CD4-positive, alpha-beta T cell treated with Interleukin-10 for 1 hour (primary cell): ENCODE data around the gene SOWAHB.
A peak's percentile ranks its signal among the peaks of the same experiment; 100 is the strongest.

Source experiments
- DNase-seq: peaks from one replicate; pipeline ENCODE4 v3.0.0-alpha.2; 2020

The SOWAHB gene, protein sequence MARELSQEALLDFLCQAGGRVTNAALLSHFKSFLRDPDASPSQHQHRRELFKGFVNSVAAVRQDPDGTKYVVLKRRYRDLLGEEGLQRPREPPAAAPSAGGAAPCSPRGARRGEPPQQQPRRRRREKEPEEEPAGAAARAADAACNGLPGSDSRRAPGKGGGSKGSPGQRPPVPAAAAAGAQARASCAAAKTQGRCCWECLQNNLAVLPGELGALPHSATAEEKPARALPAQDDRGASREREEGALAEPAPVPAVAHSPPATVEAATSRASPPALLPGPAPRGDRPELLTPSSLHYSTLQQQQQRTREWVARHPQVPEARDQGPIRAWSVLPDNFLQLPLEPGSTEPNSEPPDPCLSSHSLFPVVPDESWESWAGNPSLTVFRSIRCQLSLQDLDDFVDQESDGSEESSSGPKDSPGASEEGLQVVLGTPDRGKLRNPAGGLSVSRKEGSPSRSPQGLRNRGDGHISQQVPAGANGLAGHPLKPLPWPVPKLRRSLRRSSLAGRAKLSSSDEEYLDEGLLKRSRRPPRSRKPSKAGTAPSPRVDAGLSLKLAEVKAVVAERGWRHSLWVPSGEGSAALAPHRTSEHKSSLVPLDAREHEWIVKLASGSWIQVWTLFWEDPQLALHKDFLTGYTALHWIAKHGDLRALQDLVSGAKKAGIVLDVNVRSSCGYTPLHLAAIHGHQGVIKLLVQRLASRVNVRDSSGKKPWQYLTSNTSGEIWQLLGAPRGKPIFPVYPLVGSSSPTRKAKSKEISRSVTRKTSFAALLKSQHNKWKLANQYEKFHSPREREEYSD

DNA sequence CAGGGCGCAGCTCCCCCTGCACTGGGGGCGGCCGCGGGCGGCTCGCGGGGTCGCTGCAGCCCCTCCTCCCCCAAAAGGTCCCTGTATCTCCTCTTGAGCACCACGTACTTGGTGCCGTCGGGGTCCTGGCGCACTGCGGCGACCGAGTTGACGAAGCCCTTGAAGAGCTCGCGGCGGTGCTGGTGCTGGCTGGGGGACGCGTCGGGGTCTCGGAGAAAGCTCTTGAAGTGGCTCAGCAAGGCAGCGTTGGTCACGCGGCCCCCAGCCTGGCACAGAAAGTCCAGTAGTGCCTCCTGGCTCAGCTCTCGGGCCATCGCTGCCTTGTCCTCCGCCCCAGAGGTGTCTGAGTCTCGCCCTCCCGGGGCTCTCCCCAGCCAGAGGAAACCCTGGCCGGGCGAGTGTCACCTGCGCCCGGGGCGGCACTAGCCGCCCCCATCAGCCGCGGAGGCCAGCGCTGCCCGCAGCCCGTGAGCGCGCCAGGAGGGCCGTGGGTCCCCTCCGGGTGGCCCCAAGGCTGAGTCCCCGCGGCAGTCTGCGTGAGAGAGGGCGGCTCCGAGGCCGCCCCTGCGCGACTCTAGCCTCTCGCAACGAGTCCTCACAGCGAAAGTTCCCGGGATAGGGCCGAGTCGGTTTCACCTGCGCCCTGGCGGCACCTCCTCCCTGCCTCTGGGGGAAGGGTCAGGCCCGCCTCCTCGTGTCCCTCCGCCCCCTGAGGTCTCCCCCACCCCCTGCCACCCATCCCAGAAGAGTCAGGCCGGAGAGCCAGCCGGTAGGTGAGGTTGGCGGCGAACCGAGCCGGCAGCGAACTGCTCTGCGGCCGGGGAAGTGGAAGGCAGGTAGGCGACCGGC is at the start of gene SOWAHB:
TSS of gene SOWAHB (minus strand) at position 609 of the 849 bp plus-strand sequence. CDS start at position 314, 295 bp downstream.
- DNase-seq: peak; percentile 41

DNA sequence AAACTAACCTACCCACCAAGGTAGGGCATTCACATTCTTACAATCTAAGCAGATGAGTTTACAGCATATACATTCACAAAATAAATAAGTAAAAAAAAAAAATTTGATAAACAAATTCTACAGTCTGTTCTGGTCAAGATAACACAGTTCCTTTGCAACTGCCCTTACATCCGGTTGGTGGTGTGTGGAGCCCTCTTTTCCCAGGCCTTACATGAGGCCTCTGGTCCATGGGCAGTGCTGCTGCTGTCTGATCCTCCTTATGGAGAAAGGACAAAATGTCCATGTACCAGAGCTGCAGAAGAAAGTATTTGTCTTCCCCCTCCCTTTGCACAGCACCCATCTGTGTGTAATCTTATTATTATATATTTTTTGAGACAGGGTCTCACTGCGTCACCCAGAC is 49.4 kb upstream of the SOWAHB start:
- DNase-seq: no peak

DNA sequence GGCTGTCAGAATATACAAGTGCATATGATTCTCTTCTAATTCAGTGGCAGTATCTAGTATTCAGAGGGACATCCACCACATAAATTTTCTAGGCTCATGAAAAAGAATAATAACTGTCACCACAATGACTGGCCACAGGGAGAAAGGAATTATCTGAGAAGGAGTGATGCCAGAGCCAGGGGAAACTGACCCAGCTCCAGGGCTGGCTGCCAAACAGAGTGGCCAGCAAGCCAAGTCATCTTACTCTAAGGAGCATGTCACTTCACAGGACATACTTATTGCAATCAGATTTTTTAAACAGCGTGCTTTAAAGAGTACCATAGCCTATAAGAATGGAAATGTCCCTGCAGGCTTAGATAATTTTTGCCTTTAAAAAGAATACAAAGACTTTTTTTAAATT is 45.8 kb upstream of the SOWAHB start:
- DNase-seq: no peak

DNA sequence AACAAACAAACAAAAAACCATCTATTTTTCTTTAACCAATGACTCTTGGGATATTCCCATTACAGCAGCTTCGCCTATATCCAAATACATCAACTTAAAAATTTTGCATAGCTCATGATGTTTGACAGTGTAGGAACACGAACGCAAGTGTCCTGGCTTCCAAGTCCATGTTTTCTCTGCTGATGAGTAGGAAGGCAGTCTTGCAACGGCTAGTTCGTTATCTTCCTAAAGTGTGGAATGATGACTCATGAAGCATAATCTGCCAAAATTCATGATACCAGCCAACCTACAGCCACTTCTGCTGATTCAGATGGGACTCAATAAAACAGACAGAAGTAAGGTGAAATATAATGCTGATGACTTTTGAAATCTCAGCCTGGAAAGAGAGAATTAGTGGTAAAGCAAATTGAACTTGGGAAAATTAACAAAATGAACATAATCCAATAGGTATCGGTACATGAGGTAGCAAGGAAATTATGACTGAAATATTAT is 45.2 kb upstream of the SOWAHB start:
- DNase-seq: no peak

DNA sequence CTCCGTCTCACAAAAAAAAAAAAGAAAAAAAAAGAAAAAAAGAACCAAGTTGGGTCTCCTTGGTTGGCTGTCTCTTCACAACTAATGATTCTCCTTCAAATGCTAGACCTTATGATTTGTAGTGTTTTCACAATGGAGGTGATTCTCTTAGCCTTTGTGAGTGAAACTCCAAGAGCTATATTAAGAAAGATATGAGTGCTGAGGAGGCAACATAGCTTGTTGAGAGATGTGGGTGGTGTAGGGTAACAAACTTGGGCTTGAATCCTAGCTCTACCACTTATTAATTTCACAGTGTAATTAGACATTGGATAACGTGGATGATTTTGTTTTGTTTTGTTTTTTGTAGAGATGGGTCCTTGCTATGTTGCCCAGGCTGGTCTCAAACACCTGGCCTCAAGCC is 41.2 kb upstream of the SOWAHB start:
- no peak for DNase-seq

DNA sequence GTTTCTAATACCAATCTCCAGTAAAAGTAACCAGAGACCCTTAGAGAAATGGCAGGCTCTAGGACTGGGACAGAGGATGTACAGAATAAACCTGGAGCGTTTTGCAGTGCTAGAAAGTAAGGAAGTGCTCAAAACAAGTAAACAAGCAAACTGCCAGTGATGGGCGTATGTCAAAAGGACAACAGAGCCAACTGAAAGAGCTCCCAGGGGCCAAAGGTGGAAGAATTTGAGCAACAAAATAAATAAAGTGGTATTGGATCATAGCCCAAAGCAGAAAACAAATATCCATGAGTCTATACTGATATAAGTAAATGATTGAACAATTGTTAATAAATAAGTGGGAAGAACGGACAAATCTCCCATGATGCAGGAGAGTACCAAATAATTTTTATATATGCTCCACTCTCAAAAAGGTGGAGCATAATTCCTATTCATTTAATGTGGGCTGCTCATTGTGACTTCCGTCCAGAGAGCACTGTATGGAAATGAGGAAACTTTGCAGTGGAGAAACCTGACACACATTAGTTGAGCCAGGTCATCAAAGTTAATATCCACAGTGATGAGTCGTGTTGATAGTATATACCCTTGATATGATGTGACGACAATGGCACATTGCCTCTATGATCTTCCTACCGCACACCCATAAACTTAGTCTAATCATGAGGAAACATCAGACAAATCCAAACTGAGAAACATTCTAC is 33.8 kb upstream of the SOWAHB start:
- DNase-seq: no peak

DNA sequence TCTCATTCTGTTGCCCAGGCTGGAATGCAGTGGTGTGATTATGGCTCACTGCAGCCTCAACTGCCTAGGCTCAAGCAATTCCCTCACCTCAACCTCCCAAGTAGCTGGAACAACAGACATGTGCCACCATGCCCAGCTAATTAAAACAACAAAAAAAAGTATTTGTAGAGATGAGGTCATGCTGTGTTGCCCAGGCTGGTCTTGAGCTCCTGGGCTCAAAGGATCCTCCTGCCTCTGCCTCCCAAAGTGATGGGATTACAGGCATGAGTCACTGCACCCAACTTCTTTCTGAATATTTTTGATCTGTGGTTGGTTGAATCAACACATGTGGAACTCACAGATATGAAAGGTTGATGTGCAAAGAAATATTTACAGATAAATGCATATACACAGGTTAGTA is 33.1 kb upstream of the SOWAHB start:
- no peak for DNase-seq

DNA sequence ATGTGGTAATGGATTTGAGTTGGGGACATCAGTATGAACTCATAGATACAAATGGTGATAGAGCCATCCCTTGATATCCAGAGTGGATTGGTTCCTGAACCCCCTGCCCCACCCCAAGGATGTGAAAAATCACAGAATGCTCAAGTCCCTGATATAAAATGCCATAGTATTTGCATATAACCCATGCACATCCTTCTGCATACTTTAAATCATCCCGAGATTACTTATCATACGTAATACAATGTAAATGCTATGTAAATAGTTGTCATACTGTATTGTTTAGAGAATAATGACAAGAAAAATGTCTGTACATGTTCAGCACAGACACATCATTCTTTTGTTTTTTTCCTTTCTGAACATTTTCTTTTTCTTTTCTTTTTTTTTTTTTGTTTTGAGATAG is 32.7 kb upstream of the SOWAHB start:
- no peak for DNase-seq

DNA sequence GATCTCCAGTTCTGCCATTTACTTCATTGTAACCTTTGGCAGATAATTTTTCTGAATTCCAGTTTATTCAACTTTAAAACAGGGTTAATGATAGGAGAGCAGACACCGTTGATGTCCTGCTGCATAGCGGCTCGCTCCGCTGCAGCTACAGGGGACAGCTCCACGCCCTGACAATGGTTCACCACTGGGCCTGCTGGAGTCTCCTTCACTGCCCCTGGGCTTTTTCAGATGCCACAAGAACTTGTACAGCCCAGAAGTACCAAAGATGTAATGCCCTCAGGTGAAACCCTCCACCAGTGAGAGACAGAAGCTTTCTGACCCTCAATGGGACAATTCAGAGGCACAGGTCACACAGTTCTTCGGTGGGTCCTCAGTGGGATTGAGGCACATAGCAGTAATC is 28.9 kb upstream of the SOWAHB start:
- DNase-seq: no peak

DNA sequence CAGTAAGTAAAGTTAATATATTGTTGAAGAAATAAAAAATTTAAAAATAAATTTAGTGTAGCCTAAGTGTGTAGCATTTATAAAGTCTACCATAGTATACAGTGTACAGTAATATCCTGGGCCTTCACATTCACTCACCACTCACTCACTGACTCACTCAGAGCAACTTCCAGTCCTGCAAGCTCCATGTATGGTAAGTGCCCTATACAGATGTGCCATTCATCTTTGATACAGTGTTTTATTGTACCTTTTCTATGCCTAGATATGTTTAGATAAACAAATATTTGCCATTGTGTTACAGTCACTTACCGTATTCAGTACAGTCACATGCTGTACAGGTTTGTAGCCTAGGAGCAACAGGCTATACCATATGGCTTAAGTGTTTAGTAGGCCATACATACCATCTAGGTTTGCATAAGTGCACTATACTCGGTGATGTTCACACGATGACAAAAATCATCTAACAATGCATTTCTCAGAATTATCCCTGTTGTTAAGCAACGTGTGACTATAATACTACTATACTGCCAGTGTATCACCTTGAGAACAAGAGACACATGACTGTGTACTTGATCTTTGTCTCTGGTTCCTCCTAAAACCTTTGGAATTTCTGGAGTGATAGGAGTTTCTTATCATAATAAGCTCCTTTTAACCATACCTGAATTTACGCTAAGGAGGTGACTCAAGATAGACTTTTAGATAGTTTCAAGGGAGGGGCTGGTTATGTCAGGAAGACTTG is 25.8 kb upstream of the SOWAHB start:
- DNase-seq: no peak

DNA sequence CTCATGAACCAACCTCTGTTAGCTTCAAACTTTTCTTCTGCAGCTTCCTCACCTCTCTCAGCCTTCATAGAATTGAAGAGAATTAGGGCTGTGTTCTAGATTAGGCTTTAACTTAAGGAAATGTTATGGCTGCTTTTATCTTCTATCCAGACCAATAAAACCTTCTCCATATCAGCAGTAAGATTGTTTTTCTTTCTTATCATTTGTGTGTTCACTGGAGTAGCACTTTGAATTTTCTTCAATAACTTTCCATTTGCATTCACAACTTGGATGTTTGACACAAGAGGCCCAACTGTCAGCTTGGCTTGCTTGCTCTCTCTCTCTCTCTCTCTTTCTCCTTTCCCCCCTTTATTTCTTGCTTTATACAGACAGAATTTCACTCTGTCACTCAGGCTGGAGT is 22.8 kb upstream of the SOWAHB start:
- DNase-seq: no peak

DNA sequence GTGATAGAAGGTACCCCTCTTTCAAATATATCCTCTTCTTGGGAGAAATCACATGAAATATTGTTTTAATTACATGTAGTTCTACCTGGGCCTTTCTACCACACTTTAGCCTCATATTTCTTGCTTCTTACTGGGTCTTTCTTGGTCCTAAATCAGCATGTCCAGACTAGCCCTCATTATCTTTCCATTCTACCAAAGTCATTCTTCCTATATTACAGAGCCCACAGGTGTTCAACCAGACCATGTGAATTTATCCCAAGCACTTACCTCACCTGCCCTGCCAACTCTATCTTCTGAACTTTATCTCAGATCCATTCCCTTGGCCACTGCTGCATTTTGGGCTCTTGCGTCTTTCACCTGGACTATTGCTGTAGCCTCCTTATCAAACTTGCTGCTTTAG is 11.8 kb upstream of the SOWAHB start:
- no peak for DNase-seq

DNA sequence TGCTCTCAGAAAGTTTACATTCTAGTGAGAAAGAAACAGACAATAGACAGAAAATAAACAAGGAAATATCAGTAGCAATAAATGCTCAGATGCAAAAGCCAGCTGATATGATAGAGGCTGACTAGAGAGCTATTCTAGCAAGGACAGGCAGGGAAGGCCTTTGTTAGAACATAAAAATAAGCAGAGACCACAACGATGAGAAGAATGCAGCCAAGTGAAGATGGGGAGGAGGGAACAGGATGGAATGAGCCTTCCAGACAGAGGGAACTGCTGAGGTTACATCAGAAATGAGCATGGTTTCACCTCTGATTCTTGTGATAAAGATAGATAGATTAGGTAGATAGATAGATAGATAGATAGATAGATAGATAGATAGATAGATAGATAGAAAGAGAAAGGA is 7.6 kb upstream of the SOWAHB start:
- no peak for DNase-seq

DNA sequence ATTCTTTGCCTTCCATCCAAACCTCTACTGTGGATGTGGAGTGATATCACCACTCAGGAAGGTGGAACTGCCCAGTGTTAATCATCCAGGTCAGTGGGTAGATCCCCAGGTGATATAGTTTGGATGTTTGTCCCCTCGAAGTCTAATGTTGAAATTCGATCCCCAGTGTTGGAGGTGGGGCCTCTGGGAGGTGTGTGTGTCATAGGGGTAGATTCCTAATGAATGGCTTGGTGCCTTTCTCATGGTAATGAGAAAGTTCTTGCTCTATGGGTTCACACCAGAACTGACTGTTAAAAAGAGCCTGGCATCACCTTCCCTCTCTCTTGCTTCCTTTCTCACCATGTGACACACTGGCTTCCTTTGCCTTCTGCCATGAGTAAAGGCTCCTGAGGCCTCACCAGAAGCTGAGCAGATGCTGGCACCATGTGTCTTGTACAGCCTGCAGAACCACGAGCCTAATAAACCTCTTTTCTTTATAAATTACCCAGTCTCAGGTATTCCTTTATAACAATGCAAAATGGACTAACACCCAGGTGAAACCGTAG is 6.8 kb upstream of the SOWAHB start:
- no peak for DNase-seq

DNA sequence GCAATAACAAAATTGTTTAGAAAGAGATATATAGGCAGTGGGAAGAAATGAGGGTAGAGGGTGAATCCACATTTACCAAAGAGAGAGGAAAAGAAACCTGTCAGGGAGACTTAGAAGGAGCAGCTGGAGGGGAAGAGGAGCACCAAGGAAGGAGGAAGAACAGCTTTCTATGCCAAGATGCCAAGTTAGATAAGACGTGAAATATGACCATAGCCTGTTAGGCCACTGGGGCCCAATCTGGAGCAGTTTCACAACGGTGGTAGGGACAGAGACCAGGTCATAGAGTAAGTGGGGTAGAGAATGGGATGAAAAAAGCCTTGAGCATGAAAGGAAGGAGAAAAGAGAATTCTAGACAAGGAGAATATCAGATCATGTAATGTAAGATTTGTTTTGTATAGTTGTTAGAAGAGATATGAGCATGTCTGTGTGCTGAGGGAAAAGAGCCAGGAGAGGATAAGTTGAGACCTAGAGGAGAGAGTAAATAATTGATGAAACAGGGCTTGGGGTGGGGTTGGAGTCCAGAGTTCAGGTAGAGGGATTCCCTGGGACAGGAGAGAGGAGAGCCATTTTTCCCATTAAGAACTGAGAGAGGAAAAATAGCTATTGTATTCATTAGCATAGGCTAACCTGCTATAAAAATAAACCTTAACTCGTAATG is 4.4 kb upstream of the SOWAHB start:
- DNase-seq: no peak

DNA sequence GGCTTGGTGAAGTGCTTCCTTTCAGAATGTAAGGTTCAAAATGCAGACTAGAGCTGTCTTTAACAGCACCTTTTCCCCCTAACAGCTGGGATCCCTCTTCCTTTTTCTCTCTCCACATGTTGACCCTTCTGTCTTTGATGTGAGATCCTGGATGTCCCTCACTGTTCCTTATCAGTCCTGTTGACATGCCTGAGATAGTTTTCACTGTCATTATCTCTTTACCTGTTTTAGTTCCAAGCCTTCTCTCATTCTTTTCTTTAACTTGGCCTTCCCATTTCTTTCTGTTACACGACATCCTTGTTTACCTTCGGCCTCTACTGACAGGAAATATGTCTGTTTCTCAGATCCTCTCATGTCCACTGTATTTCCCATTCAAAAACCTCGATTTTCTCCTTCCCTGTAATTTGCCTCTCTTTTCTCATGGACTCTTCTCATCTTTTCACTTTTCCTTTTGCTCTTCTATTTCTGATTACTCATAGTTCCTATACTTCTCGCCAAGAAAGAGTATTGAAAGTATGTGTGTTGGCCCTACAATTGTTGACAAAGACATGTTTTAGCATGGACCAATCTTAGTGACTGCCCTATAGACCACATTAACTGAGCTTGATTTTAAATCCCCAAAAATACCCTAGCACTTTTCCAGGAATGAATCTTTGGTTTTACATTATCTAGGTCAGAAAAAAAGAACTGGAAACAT is 1.2 kb upstream of the SOWAHB start:
- DNase-seq: no peak

DNA sequence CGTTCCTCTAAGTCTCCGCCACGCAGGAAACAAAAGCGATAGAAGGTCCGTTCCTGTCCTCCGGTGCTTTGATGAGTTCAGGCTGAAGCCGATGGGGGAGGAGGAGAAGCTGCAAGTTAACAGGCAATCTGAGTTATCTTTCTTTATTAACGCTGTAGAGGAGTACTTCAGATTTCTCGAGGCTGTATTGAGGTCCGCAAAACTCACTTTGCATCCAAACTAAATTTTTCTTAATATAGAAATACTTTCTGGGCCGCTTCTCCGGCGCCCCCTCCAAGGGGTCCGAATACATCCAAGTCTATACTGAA is 395 bp upstream of the SOWAHB start:
- no peak for DNase-seq

DNA sequence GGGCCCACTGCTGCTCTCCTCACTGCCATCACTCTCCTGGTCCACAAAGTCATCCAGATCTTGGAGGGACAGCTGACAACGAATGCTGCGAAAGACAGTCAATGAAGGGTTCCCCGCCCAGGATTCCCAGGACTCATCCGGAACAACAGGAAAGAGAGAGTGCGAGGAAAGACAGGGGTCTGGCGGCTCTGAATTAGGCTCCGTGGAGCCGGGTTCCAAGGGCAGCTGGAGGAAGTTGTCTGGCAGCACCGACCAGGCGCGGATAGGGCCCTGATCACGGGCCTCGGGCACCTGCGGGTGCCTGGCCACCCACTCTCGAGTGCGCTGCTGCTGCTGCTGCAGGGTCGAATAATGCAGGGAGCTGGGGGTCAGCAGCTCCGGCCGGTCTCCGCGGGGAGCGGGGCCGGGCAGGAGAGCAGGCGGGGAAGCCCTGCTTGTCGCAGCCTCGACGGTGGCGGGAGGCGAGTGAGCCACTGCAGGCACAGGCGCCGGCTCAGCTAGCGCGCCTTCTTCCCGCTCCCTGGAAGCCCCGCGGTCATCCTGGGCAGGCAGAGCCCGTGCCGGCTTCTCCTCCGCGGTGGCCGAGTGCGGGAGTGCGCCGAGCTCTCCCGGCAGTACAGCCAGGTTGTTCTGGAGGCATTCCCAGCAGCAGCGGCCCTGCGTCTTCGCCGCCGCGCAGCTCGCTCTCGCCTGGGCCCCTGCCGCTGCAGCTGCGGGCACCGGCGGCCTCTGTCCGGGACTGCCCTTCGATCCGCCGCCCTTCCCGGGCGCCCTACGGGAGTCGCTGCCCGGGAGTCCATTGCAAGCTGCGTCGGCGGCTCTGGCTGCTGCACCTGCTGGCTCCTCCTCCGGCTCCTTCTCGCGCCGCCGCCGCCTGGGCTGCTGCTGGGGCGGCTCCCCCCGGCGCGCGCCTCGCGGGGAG is 1.1 kb downstream of the SOWAHB start:
- peak; percentile 21 for DNase-seq

DNA sequence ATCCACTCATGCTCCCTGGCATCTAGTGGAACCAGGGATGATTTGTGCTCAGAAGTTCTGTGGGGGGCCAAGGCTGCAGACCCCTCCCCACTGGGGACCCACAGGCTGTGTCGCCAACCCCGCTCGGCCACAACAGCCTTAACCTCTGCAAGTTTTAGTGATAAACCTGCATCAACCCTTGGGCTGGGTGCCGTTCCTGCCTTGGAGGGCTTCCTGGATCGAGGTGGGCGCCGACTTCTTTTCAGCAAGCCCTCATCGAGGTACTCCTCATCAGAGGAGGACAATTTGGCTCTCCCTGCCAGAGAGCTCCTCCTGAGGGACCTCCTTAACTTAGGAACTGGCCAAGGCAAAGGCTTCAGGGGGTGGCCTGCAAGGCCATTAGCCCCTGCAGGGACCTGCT is 1.9 kb downstream of the SOWAHB start:
- DNase-seq: no peak
